ENCODE measurements around the gene SGCD.
"Not testable (repeated sequence)": the region's sequence is repeated elsewhere in the genome, so short reads cannot be mapped to it uniquely, and the experiment has no call there.

The SGCD gene

DNA sequence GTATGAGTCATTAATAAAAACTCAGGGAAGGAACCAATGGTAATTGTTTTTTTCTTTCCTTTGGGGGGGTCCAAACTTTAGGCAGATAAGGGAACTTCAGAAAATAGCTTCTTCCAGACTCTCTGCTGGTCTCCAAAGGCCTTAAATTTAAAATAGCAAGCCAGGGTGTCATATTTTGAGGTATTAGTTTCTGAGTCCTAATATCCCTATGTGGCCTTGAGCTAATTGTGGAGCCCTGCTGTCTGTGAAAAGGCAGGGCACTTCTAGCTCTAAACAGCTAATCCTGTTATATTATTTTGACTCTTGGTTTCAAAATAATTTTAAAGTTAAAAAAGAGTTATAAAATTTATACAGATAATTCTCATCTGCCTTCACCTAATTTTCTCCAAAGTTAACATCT lies 327.5 kb downstream of the SGCD start:
- DNase-seq = no peak

GRCh38 chr5:156655732-156656131 lies 328.8 kb downstream of the SGCD start:
- DNase-seq = no peak

- not testable (repeated sequence) for DNase-seq
Observed at GRCh38 chr5:156664832-156665231, 337.9 kb downstream of the SGCD start.

- not testable (repeated sequence) for DNase-seq
Observed at GRCh38 chr5:156666686-156667085, 339.7 kb downstream of the SGCD start.

GRCh38 chr5:156667616-156668015 lies 340.7 kb downstream of the SGCD start:
- DNase-seq = no peak

- no peak for DNase-seq
Observed at GRCh38 chr5:156669416-156669815, 342.5 kb downstream of the SGCD start.

DNA sequence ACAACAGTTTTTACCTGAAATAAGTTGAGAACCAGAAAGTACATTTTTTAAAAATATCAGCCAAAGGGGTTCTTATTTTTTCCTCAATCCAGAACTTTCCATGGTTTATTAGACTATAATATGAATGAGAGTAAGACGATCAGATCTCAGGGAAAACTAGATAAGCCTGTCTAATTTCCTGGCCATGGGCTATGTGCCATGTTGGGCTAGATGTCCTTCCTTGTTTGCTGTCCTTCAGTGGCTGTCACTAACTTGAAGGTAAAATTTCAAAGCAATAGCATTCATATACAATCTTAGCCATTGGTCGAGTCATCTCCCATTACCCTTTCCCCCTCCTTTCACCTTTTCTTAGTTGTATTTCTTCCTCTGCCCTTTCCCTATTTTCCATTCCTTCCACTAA lies 343.7 kb downstream of the SGCD start:
- no peak for DNase-seq

GRCh38 chr5:156675395-156675794 lies 348.4 kb downstream of the SGCD start:
- no peak for DNase-seq

- no peak for DNase-seq
Observed at GRCh38 chr5:156677963-156678362, 351.0 kb downstream of the SGCD start.

- DNase-seq = no peak
Observed at GRCh38 chr5:156678484-156678883, 351.5 kb downstream of the SGCD start.

GRCh38 chr5:156680831-156681230 lies 353.9 kb downstream of the SGCD start:
- no peak for DNase-seq

GRCh38 chr5:156681265-156681664 lies 354.3 kb downstream of the SGCD start:
- no peak for DNase-seq

- no peak for DNase-seq
Observed at GRCh38 chr5:156682971-156683370, 356.0 kb downstream of the SGCD start.

- DNase-seq = no peak
Observed at GRCh38 chr5:156683509-156683908, 356.5 kb downstream of the SGCD start.

DNA sequence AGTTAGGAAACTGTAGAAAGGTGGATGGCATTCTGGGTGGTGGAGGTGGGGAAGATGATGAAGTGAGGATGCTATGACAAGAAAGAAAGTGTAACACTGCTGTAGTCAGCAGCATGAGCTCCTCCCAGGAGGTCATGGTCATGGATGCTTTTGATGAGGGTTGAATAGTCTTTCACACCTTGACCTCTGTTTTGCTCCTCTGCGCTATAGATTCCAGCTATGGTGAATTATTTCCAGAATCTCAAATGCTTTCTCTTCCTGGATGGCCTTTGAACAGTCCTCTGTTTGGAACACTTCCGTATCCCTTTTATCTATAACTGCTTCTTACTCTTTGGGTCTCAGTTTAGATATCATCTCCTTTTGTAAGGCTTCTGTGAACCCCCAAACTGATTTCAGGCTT lies 357.3 kb downstream of the SGCD start:
- no peak for DNase-seq

- no peak for DNase-seq
Observed at GRCh38 chr5:156685481-156685880, 358.5 kb downstream of the SGCD start.

- no peak for DNase-seq
Observed at GRCh38 chr5:156686380-156686779, 359.4 kb downstream of the SGCD start.

DNA sequence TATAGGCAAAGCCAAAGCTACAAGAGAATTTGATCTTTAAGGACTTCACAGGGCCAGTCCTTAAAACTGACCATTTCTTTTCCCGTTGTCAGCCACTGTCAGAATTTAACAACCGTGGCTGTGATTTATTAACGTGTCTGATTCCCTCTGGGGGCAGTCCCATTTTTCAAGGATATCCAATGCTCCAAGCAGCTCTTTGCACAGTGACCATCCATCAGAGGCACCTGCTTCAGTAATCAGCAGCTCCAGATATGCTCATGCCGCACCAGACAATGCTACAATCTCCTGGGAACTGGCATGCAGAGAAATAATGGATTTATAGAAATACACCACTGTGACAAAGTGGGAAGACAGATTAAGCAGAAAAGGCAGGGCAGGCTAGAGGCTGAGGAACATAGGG lies 359.8 kb downstream of the SGCD start:
- no peak for DNase-seq

GRCh38 chr5:156687514-156687913 lies 360.6 kb downstream of the SGCD start:
- no peak for DNase-seq

- DNase-seq = no peak
Observed at GRCh38 chr5:156691572-156691971, 364.6 kb downstream of the SGCD start.

DNA sequence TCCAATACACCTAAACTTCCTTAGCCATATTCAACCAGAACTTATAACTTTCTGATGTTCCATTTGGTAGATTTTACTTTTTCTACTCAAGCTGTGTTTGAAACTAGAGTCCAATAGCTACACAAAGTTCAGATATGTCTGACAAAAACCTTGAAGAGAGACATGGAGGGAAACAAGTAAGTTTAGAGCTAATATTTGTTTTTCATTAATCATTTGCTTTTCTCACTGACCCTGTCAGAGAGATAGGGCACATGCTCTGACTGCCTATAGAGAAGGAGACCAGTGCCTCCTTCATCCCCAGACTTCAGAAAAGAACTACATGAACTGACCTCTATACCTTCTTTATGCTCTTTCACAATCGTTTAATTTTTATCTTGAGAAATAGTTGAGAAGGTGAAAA lies 366.1 kb downstream of the SGCD start:
- DNase-seq = no peak

DNA sequence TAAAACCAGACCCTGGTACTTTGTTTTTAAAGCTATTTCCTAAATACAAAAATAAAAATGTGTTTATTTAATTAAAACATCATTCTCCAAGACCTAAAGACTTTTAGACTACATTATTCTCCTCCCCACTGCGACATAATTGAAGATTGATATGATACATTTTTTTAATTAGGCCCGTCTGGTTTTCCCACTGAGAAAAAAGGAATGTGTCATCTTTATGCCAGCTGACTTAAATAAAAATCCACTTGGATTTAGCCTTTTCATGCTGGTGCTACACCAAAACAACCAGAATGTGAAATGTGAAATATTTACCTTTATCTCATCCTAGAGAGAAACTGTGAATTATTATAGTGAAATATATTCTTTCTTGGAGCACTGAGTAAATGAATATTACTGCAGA lies 367.6 kb downstream of the SGCD start:
- no peak for DNase-seq

- DNase-seq = no peak
Observed at GRCh38 chr5:156695774-156696173, 368.8 kb downstream of the SGCD start.

- no peak for DNase-seq
Observed at GRCh38 chr5:156698323-156698722, 371.4 kb downstream of the SGCD start.

GRCh38 chr5:156699147-156699546 lies 372.2 kb downstream of the SGCD start:
- DNase-seq = no peak

- DNase-seq = no peak
Observed at GRCh38 chr5:156704139-156704538, 377.2 kb downstream of the SGCD start.
